H9 (cell line): ENCODE results near the gene NR1I2. TPM values are rescaled to one million over a fixed set of nuclear protein-coding genes. Genes with fewer than 3 reads are reported as not detected.

ENCODE experiments used
- DNase-seq: peaks from one replicate; pipeline ENCODE4 v3.0.0-alpha.2; 2017
- H2AFZ ChIP-seq: one replicate; pipeline ENCODE4 v1.6.1; 2013; ENCODE audit warnings: mild to moderate bottlenecking, low read length, control low read depth, moderate library complexity
- H2AK5ac ChIP-seq: 2 replicates; pipeline ENCODE4 v1.6.1; 2013; ENCODE audit warnings: low read length, control low read depth, mixed read lengths; ENCODE audit not compliant: insufficient read length
- H2BK120ac ChIP-seq: one replicate; pipeline ENCODE4 v1.6.1; 2013; ENCODE audit warnings: low read depth, mild to moderate bottlenecking, low read length, control low read depth, inconsistent platforms; ENCODE audit not compliant: poor library complexity, severe bottlenecking
- H2BK12ac ChIP-seq: 2 replicates; pipeline ENCODE4 v1.6.1; 2013; ENCODE audit warnings: low read length, control low read depth, mixed read lengths, low read depth; ENCODE audit not compliant: insufficient read length
- H2BK15ac ChIP-seq: 2 replicates; pipeline ENCODE4 v1.6.1; 2013; ENCODE audit warnings: low read depth, low read length, control low read depth
- H2BK20ac ChIP-seq: one replicate; pipeline ENCODE4 v1.6.1; 2013; ENCODE audit warnings: low read depth, mild to moderate bottlenecking, low read length, control low read depth, inconsistent platforms; ENCODE audit not compliant: poor library complexity, severe bottlenecking
- H2BK5ac ChIP-seq: 2 replicates; pipeline ENCODE4 v1.6.1; 2013; ENCODE audit warnings: low read length, control low read depth, mixed read lengths; ENCODE audit not compliant: insufficient read length
- H3K14ac ChIP-seq: 2 replicates; pipeline ENCODE4 v1.6.1; 2013; ENCODE audit warnings: low read length, control low read depth; ENCODE audit not compliant: insufficient read depth
- H3K18ac ChIP-seq: 2 replicates; pipeline ENCODE4 v1.6.1; 2013; ENCODE audit warnings: low read depth, mild to moderate bottlenecking, mixed read lengths, low read length, control low read depth; ENCODE audit not compliant: insufficient read length
- H3K23ac ChIP-seq: 2 replicates; pipeline ENCODE4 v1.6.1; 2013; ENCODE audit warnings: low read length, control low read depth, mixed read lengths, low read depth; ENCODE audit not compliant: insufficient read length
- H3K23me2 ChIP-seq: 2 replicates; pipeline ENCODE4 v1.6.1; 2013; ENCODE audit warnings: low read depth, mild to moderate bottlenecking, mixed read lengths, low read length, control low read depth; ENCODE audit not compliant: insufficient read length, poor library complexity, severe bottlenecking
- H3K27ac ChIP-seq: 2 replicates; pipeline ENCODE4 v1.5.1; 2013; ENCODE audit warnings: low read length, control low read depth, mixed read lengths, low read depth; ENCODE audit not compliant: insufficient read length
- H3K27me3 ChIP-seq: 2 replicates; pipeline ENCODE4 v1.6.1; 2013; ENCODE audit warnings: low read length, control low read depth, inconsistent platforms; ENCODE audit not compliant: insufficient read depth
- H3K4ac ChIP-seq: 2 replicates; pipeline ENCODE4 v1.6.1; 2013; ENCODE audit warnings: low read depth, mild to moderate bottlenecking, control low read depth, inconsistent platforms, low read length, moderate library complexity
- H3K4me1 ChIP-seq: 2 replicates; pipeline ENCODE4 v1.6.1; 2013; ENCODE audit warnings: low read length, control low read depth, inconsistent platforms; ENCODE audit not compliant: insufficient read depth
- H3K4me2 ChIP-seq: 2 replicates; pipeline ENCODE4 v1.6.1; 2013; ENCODE audit warnings: low read length, control low read depth, mixed read lengths; ENCODE audit not compliant: insufficient read length, insufficient read depth
- H3K56ac ChIP-seq: 2 replicates; pipeline ENCODE4 v1.6.1; 2013; ENCODE audit warnings: low read depth, mild to moderate bottlenecking, mixed read lengths, low read length, control low read depth; ENCODE audit not compliant: insufficient read length
- H3K79me1 ChIP-seq: 2 replicates; pipeline ENCODE4 v1.6.1; 2013; ENCODE audit warnings: low read depth, mild to moderate bottlenecking, moderate library complexity, low read length, control low read depth, inconsistent platforms; ENCODE audit not compliant: insufficient read depth, poor library complexity, severe bottlenecking
- H3K79me2 ChIP-seq: 2 replicates; pipeline ENCODE4 v1.6.1; 2013; ENCODE audit warnings: low read length, control low read depth, inconsistent platforms; ENCODE audit not compliant: insufficient read depth
- H3K9ac ChIP-seq: 2 replicates; pipeline ENCODE4 v1.6.1; 2013; ENCODE audit warnings: low read length, control low read depth, mixed read lengths; ENCODE audit not compliant: insufficient read length; ENCODE audit errors: extremely low read depth
- H3K9me3 ChIP-seq: one replicate; pipeline ENCODE4 v1.6.1; 2013; ENCODE audit warnings: low read depth, low read length, inconsistent platforms; ENCODE audit not compliant: control insufficient read depth
- H3T11ph ChIP-seq: one replicate; pipeline ENCODE4 v1.6.1; 2013; ENCODE audit warnings: mild to moderate bottlenecking, low read length, control low read depth, inconsistent platforms
- H4K20me1 ChIP-seq: one replicate; pipeline ENCODE4 v1.6.1; 2013; ENCODE audit not compliant: control insufficient read depth, insufficient read length, insufficient read depth
- H4K5ac ChIP-seq: 2 replicates; pipeline ENCODE4 v1.6.1; 2013; ENCODE audit warnings: low read depth, mild to moderate bottlenecking, mixed read lengths, low read length, control low read depth; ENCODE audit not compliant: insufficient read length
- H4K8ac ChIP-seq: replicated peaks from 2 replicates; pipeline ENCODE4 v1.6.1; 2013; ENCODE audit warnings: low read length, control low read depth, mixed read lengths, low read depth; ENCODE audit not compliant: insufficient read length
- H4K91ac ChIP-seq: 2 replicates; pipeline ENCODE4 v1.6.1; 2013; ENCODE audit warnings: low read depth, mild to moderate bottlenecking, moderate library complexity, mixed read lengths, low read length, control low read depth; ENCODE audit not compliant: insufficient read length
- H3K27ac Mint-ChIP-seq, 3 experiments: 2 replicates in 2 of 3; 3 replicates in 1 of 3; pipeline ENCODE4 v1.8.0; 2020 to 2021; ENCODE audit warnings: mixed read lengths in 3 of 3, mild to moderate bottlenecking in 1 of 3, moderate library complexity in 1 of 3
- H3K27me3 Mint-ChIP-seq: 2 replicates; pipeline ENCODE4 v1.8.0; 2021; ENCODE audit warnings: low read depth, mild to moderate bottlenecking, moderate library complexity, mixed read lengths
- H3K36me3 Mint-ChIP-seq, 3 experiments: 2 replicates in 2 of 3; 3 replicates in 1 of 3; pipeline ENCODE4 v1.8.0; 2020 to 2021; ENCODE audit warnings: low read depth in 3 of 3, mixed read lengths in 3 of 3; ENCODE audit not compliant: insufficient read depth in 1 of 3
- H3K4me1 Mint-ChIP-seq, 2 experiments: 2 replicates each; pipeline ENCODE4 v1.8.0; 2020; ENCODE audit warnings: mixed read lengths in 2 of 2
- H3K4me3 Mint-ChIP-seq, 2 experiments: 2 replicates in 1 of 2; 3 replicates in 1 of 2; pipeline ENCODE4 v1.8.0; 2020 to 2021; ENCODE audit warnings: mild to moderate bottlenecking in 2 of 2, mixed read lengths in 2 of 2, moderate library complexity in 1 of 2
- H3K9me3 Mint-ChIP-seq, 2 experiments: 2 replicates in 1 of 2; 3 replicates in 1 of 2; pipeline ENCODE4 v1.8.0; 2020; ENCODE audit warnings: mild to moderate bottlenecking in 2 of 2, mixed read lengths in 2 of 2, moderate library complexity in 1 of 2
- CTCF ChIP-seq: fragments of 200-600 bp; sonication (generic); conservative IDR thresholded peaks from 3 replicates; pipeline ENCODE4 v1.8.0; 2021; ENCODE audit warnings: antibody characterized with exemption, mild to moderate bottlenecking
- WGBS: extraction: QIAGEN DNeasy Blood & Tissue Kit; methylation state at CpG from one replicate; pipeline ENCODE4 v1.1.7; 2013; ENCODE audit warnings: missing lambda C conversion rate, low lambda C conversion rate, mixed read lengths; ENCODE audit not compliant: insufficient read length; ENCODE audit errors: extremely low coverage; 5-methylcytosine and 5-hydroxymethylcytosine counted together
- total RNA-seq: library from RNA; stranded (reverse); gene quantifications from 2 replicates; pipeline ENCODE4 v1.2.1, GENCODE V29; 2021

Gene NR1I2
- total RNA-seq, 1 experiment from 2014 or later = not detected

DNA sequence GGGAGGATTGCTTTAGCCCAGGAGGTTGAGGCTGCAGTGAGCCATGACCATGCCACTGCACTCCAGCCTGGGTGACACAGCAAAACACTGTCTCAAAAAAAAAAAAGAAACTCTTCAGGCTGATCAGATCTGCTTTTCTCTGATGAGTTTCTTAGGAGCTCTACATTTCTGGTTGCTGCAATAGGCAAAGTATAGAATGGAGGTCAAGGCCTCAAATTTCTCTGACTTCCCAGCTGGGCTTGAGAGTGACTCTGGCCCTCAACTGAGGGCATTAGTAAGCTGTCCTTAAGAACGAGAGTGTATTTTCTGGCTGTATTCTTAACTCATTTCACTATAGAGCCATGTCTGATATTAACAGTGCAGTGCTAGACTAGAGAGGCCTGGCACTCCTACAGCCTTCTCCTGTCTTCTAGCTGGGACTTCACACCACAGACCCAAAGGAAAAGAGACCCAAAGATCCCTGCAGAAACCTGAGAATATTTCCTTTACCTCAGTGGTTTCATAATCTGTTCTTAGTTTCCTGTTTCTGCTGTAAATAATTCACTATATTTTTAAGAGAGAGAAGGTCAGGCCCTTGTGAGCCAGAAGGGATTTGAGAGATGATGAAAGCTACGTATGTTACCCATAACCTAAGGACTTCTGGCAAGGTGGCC is 2.0 kb upstream of the NR1I2 start:
- no peak overlapping the region for H2BK120ac ChIP-seq
- H3K27ac ChIP-seq = no peak overlapping the region
- H3K9ac ChIP-seq = no peak overlapping the region
- no peak overlapping the region for H2BK12ac ChIP-seq
- no peaks in the 10 kb centered on the region for H3K4me1 ChIP-seq
- no peak overlapping the region for H4K8ac ChIP-seq
- no peaks in the 10 kb centered on the region for H3K9me3 ChIP-seq
- Mint-ChIP-seq H3K4me3 (no peak overlapping the region), H3K27me3 (no peaks in the 10 kb centered on the region), H3K36me3 (peaks cover 0 to 11% (median 0%) of the 10 kb centered on the region in 3 experiments; a peak in 5 of 7 replicates), H3K4me1 (peaks cover 3% of the 10 kb centered on the region in 2 experiments), H3K27ac (no peak overlapping the region), H3K9me3 (peaks cover 8 to 10% of the 10 kb centered on the region in 2 experiments)
- H3K4me2 ChIP-seq = no peak overlapping the region
- no CpG with 5 or more reads among the region's 2 CpGs for WGBS
- no peak for TF ChIP-seq CTCF
- DNase-seq = no peak
- no peak overlapping the region for H3K23ac ChIP-seq
- no peak overlapping the region for H2BK5ac ChIP-seq
- H2AFZ ChIP-seq = no peak overlapping the region
- no peak overlapping the region for H3K4ac ChIP-seq
- H3K56ac ChIP-seq = no peak overlapping the region
- no peaks in the 10 kb centered on the region for H3K79me1 ChIP-seq
- H2BK20ac ChIP-seq = no peak overlapping the region
- no peak overlapping the region for H4K5ac ChIP-seq
- no peak overlapping the region for H2AK5ac ChIP-seq
- no peak overlapping the region for H3K18ac ChIP-seq
- H4K91ac ChIP-seq = no peak overlapping the region
- H3T11ph ChIP-seq = no peak overlapping the region
- no peak overlapping the region for H3K14ac ChIP-seq
- no peak overlapping the region for H2BK15ac ChIP-seq
- no peaks in the 10 kb centered on the region for H3K79me2 ChIP-seq
- H4K20me1 ChIP-seq = no peaks in the 10 kb centered on the region
- H3K23me2 ChIP-seq = no peaks in the 10 kb centered on the region
- H3K27me3 ChIP-seq = no peaks in the 10 kb centered on the region
